GM23248 (cell line): ENCODE results near the gene CASZ1.

Experiments
- EZH2 ChIP-seq: fragments of 200-600 bp; sonication (generic); IDR thresholded peaks from 2 replicates; pipeline ENCODE4 v1.6.1; 2018; ENCODE audit warnings: antibody characterized with exemption, mild to moderate bottlenecking; ENCODE audit not compliant: insufficient read depth, poor library complexity, severe bottlenecking
- EZH2phosphoT487 ChIP-seq: fragments of 200-600 bp; sonication (generic); IDR thresholded peaks from 2 replicates; pipeline ENCODE4 v1.6.1; 2018; ENCODE audit warnings: antibody characterized with exemption, moderate library complexity, mild to moderate bottlenecking, low read depth; ENCODE audit not compliant: insufficient read depth

GRCh38 chr1:10674222-10674621, 122.2 kb downstream of the CASZ1 start:
- no peak for TF ChIP-seq EZH2phosphoT487
- TF ChIP-seq EZH2, result no peak
